Endothelial cell of umbilical vein (primary cell): Measurements from ENCODE around the gene ANKMY1. TPM values are rescaled to one million over a fixed set of nuclear protein-coding genes. Genes with fewer than 3 reads are reported as not detected.

Experiments used
- BruUV-seq: library from RNA; stranded (reverse); fragments of 400-500 nt; replicated peaks from 2 replicates; lab custom pipeline; 2021; lab: Mats Ljungman, UMichigan
- CTCF ChIA-PET: fragments of 300-600, 350-600 bp; sonication (Branson Sonifier 250); formaldehyde crosslinking; loops from one replicate; lab custom pipeline; 2021; ENCODE audit warnings: antibody characterized with exemption, inconsistent platforms; lab: Charles Lee
- POLR2A ChIA-PET: fragments of 300-600, 350-600 bp; sonication (Branson Sonifier 250); formaldehyde crosslinking; loops from one replicate; lab custom pipeline; 2021; ENCODE audit warnings: antibody characterized with exemption, inconsistent platforms; lab: Charles Lee
- DNase-seq: peaks from one replicate; pipeline ENCODE4 v3.0.0-alpha.2; 2011; ENCODE audit warnings: low read depth, low spot score
- FAIRE-seq: peaks from 2 replicates; lab custom pipeline; 2011; peaks lifted over from hg19 to GRCh38; lab: Jason Lieb, UNC
- H2AFZ ChIP-seq: 2 replicates; pipeline ENCODE4 v1.6.0; 2012; ENCODE audit warnings: low read depth, low read length, control low read depth, inconsistent platforms
- H3K27ac ChIP-seq: 2 replicates; pipeline ENCODE4 v1.5.1; 2011; ENCODE audit warnings: low read depth, mild to moderate bottlenecking, control low read depth, low read length, moderate library complexity; ENCODE audit not compliant: insufficient read depth
- H3K27me3 ChIP-seq, 2 experiments: 2 replicates each; pipeline versions ENCODE4 v1.6.0 to v1.6.1; 2011; ENCODE audit warnings: low read length in 2 of 2, mixed read lengths in 1 of 2; ENCODE audit not compliant: control insufficient read depth in 2 of 2, insufficient read depth in 2 of 2
- H3K36me3 ChIP-seq, 2 experiments: 2 replicates in 1 of 2; 3 replicates in 1 of 2; pipeline ENCODE4 v1.5.1; 2011; ENCODE audit warnings: low read length in 2 of 2, mild to moderate bottlenecking in 1 of 2, moderate library complexity in 1 of 2; ENCODE audit not compliant: control insufficient read depth in 2 of 2, insufficient read depth in 2 of 2; ENCODE audit errors: extremely low read depth in 1 of 2
- H3K4me1 ChIP-seq: 3 replicates; pipeline ENCODE4 v1.5.1; 2011; ENCODE audit warnings: mild to moderate bottlenecking, low read length; ENCODE audit not compliant: control insufficient read depth, insufficient read depth; ENCODE audit errors: extremely low read depth
- H3K4me2 ChIP-seq: 2 replicates; pipeline ENCODE4 v1.6.1; 2011; ENCODE audit warnings: low read length, control low read depth, mixed read lengths; ENCODE audit not compliant: insufficient read depth
- H3K4me3 ChIP-seq, 3 experiments: fragments of 200-600 bp in 1 of 3; sonication (generic), shearing (Covaris generic) in 1 of 3; replicated peaks in 1 of 3; 2 replicates each; pipeline ENCODE4 v1.5.1; 2011 to 2016; ENCODE audit warnings: control low read depth in 3 of 3, low read length in 3 of 3, mild to moderate bottlenecking in 2 of 3, inconsistent platforms in 1 of 3, low read depth in 1 of 3, moderate library complexity in 1 of 3; ENCODE audit not compliant: insufficient read depth in 1 of 3
- H3K79me2 ChIP-seq: 2 replicates; pipeline ENCODE4 v1.6.0; 2012; ENCODE audit warnings: low read length, inconsistent platforms; ENCODE audit not compliant: control insufficient read depth, insufficient read depth
- H3K9ac ChIP-seq: replicated peaks from 2 replicates; pipeline ENCODE3; 2011; ENCODE audit warnings: low read length, control low read depth; ENCODE audit not compliant: insufficient read depth; ENCODE audit errors: extremely low read depth
- H3K9me1 ChIP-seq: replicated peaks from 3 replicates; pipeline ENCODE4 v1.6.0; 2011; ENCODE audit warnings: mild to moderate bottlenecking, low read length; ENCODE audit not compliant: control insufficient read depth, insufficient read depth; ENCODE audit errors: extremely low read depth
- H3K9me3 ChIP-seq: replicated peaks from 2 replicates; pipeline ENCODE4 v1.5.1; 2012; ENCODE audit warnings: low read length, inconsistent platforms; ENCODE audit not compliant: control insufficient read depth, insufficient read depth
- H4K20me1 ChIP-seq: replicated peaks from 2 replicates; pipeline ENCODE3; 2011; ENCODE audit warnings: mild to moderate bottlenecking, low read length; ENCODE audit not compliant: control insufficient read depth, insufficient read depth; ENCODE audit errors: extremely low read depth
- EZH2 ChIP-seq: IDR thresholded peaks from 2 replicates; pipeline ENCODE4 v1.6.1; 2012; ENCODE audit warnings: borderline replicate concordance, low read depth, mild to moderate bottlenecking, moderate library complexity, low read length, inconsistent platforms; ENCODE audit not compliant: severe bottlenecking
- FOS ChIP-seq: IDR thresholded peaks from 2 replicates; pipeline ENCODE4 v1.6.1; 2011; ENCODE audit warnings: mild to moderate bottlenecking, low read length, moderate library complexity, borderline replicate concordance; ENCODE audit not compliant: insufficient read depth
- GATA2 ChIP-seq: IDR thresholded peaks from 2 replicates; pipeline ENCODE4 v1.7.0; 2011; ENCODE audit warnings: low read depth, mild to moderate bottlenecking, moderate library complexity, mixed read lengths, low read length; ENCODE audit not compliant: insufficient read length, insufficient read depth
- JUN ChIP-seq: IDR thresholded peaks from 2 replicates; pipeline ENCODE4 v1.6.1; 2011; ENCODE audit warnings: borderline replicate concordance, low read depth; ENCODE audit not compliant: insufficient read length, insufficient read depth
- MYC ChIP-seq: IDR thresholded peaks from one replicate; pipeline ENCODE4 v1.6.1; 2011; ENCODE audit warnings: mild to moderate bottlenecking, low read depth, low read length
- POLR2A ChIP-seq: IDR thresholded peaks from 2 replicates; pipeline ENCODE4 v1.6.1; 2012; ENCODE audit warnings: low read depth, mild to moderate bottlenecking, control low read depth, low read length
- POLR2AphosphoS5 ChIP-seq: IDR thresholded peaks from 2 replicates; pipeline ENCODE4 v1.6.1; 2012; ENCODE audit warnings: low read depth, mild to moderate bottlenecking, control low read depth, low read length, moderate library complexity; ENCODE audit not compliant: insufficient read depth
- dilution Hi-C: fragments of 300-500 bp; cut with MboI; formaldehyde crosslinking; loops from one replicate; pipeline ENCODE4 v1.15.0; 2019; ENCODE audit warnings: low sequenced_read_pairs; ENCODE audit not compliant: extremely low pct_ligation_motif_present
- intact Hi-C: fragments of 100-400 bp; cut with micrococcal nuclease; formaldehyde crosslinking; loops from one replicate; pipeline ENCODE4 v1.10.0; 2022
- polyA plus RNA-seq, 4 experiments: library from polyadenylated mRNA; depleted of rRNA in 3 of 4; stranded (reverse) in 3 of 4; unstranded in 1 of 4; fragments of >200 nt; gene quantifications; 2 replicates each; pipeline versions ENCODE4 v1.2.1 to v1.2.3, GENCODE V29; 2011 to 2012; ENCODE audit warnings: missing spikeins in 1 of 4
- total RNA-seq: library from RNA; stranded (reverse); gene quantifications from 2 replicates; pipeline ENCODE4 v1.2.3, GENCODE V29; 2021
- TF ChIP-seq, protein P1 (sequence below): IDR thresholded peaks from 2 replicates; pipeline ENCODE4 v1.6.1; 2011; ENCODE audit not compliant: insufficient read depth, insufficient read length
- TF ChIP-seq, protein P2 (sequence below), 2 donors: IDR thresholded peaks; 1 replicate in 1 of 2; 2 replicates in 1 of 2; pipeline ENCODE4 v1.5.1; 2011; ENCODE audit warnings: low read length in 2 of 2, mild to moderate bottlenecking in 2 of 2, moderate library complexity in 2 of 2, control low read depth in 1 of 2, inconsistent platforms in 1 of 2, low read depth in 1 of 2; ENCODE audit not compliant: insufficient read depth in 1 of 2; ENCODE audit errors: extremely low read depth in 1 of 2

ANKMY1 gene
- total and polyA plus RNA-seq, 2 donors (not counting 3 experiments of a cell fraction or from before 2014, with no cell fraction given) = 9.0 to 16.0 TPM

DNA sequence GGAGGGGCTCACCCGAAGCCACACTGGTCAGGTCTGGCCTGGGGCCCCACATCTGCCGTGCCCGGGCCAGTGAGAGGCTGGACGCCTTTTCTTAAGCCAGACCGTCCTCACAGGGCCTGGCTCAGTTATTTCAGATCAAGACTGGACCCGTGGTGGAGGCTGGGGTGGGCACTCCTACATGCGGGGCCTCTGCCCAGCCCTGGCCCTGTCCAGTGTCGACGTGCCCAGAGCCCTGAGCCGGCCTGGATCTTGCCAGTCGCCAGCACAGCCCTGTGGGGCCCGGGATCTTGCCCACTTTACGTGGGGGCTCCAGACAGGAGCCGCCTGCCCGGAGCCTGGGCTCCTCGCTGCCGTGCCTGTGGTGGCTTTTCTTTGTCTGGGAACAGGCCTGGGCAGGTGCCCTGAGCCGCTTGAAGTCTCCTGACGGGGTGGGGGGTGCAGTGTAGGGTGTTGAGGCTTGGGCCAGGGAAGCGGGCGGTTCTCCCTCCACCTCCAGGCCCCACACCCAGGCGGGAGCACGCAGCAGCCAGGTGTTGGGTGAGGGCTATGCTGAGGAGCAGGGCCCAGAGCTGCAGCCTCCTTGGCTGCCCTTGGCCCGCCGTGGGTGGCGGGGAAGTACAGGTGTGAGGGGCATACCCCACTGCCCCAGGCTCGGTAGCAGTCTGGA, 116.3 kb downstream of the ANKMY1 start:
- BruUV-seq = no TSS peak
- CTCF ChIA-PET = interaction anchor here (1.5 kb wide), 1 partner anchor 209 kb away, joined by 5 read pairs; no protein-coding TSS in a partner anchor
- H4K20me1 ChIP-seq = no peaks in the 10 kb centered on the region
- POLR2A ChIA-PET = no interaction called here
- H3K9me3 ChIP-seq = no peaks in the 10 kb centered on the region
- FAIRE-seq (no peak), DNase-seq (no peak)
- H3K4me1 ChIP-seq = no peaks in the 10 kb centered on the region
- H3K4me3 ChIP-seq = no peak overlapping the region
- intact Hi-C loops = no loop called here
- no peak overlapping the region for H3K9ac ChIP-seq
- dilution Hi-C loops = no loop called here
- H3K4me2 ChIP-seq = no peak overlapping the region
- TF ChIP-seq MYC (no peak), EZH2 (no peak), GATA2 (no peak), POLR2A (no peak), FOS (no peak), JUN (no peak), POLR2AphosphoS5 (no peak)
- TF ChIP-seq, protein P1, sequence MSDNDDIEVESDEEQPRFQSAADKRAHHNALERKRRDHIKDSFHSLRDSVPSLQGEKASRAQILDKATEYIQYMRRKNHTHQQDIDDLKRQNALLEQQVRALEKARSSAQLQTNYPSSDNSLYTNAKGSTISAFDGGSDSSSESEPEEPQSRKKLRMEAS = no peak
- TF ChIP-seq, protein P2, sequence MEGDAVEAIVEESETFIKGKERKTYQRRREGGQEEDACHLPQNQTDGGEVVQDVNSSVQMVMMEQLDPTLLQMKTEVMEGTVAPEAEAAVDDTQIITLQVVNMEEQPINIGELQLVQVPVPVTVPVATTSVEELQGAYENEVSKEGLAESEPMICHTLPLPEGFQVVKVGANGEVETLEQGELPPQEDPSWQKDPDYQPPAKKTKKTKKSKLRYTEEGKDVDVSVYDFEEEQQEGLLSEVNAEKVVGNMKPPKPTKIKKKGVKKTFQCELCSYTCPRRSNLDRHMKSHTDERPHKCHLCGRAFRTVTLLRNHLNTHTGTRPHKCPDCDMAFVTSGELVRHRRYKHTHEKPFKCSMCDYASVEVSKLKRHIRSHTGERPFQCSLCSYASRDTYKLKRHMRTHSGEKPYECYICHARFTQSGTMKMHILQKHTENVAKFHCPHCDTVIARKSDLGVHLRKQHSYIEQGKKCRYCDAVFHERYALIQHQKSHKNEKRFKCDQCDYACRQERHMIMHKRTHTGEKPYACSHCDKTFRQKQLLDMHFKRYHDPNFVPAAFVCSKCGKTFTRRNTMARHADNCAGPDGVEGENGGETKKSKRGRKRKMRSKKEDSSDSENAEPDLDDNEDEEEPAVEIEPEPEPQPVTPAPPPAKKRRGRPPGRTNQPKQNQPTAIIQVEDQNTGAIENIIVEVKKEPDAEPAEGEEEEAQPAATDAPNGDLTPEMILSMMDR (IDR thresholded peaks at IDR 0.05; ENCODE audit: extremely low read depth in 1 of 2, insufficient read depth in 1 of 2, low read depth in 1 of 2, low read length in 2 of 2) = no peak
- H3K9me1 ChIP-seq = no peaks in the 10 kb centered on the region
- peaks cover 7 to 15% of the 10 kb centered on the region in 2 experiments for H3K27me3 ChIP-seq
- no peak overlapping the region for H2AFZ ChIP-seq
- H3K79me2 ChIP-seq = no peaks in the 10 kb centered on the region
- H3K36me3 ChIP-seq = no peaks in the 10 kb centered on the region
- no peak overlapping the region for H3K27ac ChIP-seq
